Activated CD4-positive, alpha-beta T cell treated with anti-CD3 and anti-CD28 coated beads, Interleukin-2, amount 50 U/mL, for 48 hours (primary cell): ENCODE results near the gene SPAG6.
A peak's percentile ranks its signal among the peaks of the same experiment; 100 is the strongest.
"Not testable (repeated sequence)": the region's sequence is repeated elsewhere in the genome, so short reads cannot be mapped to it uniquely, and the experiment has no call there.

Experiments used
- DNase-seq, 2 experiments: peaks; one replicate each; pipeline ENCODE4 v3.0.0-alpha.2; 2020

Gene SPAG6

DNA sequence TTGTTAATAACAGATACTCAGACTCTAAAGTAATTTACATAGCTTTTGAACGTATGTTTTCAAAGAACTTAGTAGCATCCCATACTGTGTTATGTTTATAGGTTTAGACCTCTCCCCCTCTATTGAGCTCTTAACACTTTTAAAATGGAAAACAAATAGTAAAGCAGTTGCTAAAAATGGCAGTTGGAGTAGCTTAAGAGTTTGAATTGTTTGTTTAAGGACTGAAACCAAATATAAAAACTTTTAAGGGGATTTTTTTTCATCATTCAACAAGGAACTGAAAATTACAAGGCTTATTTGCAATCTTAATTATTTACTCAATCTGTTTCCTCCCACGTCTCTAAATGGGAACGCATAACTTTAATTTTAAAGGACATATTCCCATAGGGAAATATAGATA lies 1.6 kb upstream of the SPAG6 start:
- DNase-seq, result no peak

DNA sequence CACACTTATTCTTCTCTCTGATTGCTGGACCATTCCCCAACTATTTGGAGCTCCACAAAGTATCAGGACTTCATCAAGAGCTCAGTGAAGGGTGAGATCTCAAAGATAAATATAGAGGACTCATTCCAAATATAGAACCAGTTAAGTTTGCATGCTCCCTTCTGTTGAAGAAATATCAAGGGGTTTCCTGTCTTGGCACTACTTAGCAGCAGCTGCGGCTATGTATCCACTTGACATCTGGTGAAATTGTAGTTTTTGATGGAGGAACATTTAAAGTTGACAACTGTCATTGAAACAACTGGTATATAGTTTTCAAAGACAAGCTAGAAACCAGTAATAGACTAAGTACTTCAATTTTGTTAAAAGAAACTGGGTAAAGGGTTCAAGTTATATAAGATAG lies 1.0 kb upstream of the SPAG6 start:
- no peak for DNase-seq

DNA sequence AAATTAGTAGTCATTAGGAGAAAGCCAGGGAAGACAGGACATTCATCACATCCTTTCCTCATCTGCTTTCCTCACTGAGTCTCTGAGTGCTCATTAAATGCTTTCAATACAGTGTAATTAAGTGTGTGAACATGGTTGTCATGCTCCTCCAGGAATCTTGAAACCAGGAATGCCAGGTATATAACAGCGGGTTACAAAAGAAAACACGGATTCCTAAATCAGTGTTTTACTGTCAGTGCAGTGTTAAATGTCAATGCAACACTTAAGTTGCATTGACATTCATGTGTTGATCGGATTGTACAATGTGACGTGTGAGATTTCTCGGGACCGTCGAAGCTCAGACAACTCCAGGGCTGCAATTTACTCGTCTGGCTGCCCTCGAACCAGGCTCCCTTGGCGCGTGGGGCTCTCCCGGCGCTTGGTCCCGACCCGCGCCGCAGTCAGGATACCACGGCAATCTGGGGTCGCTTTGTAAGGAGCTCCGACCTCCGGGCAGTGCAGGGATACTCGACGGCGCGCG lies 455 bp upstream of the SPAG6 start:
- DNase-seq, result no peak

DNA sequence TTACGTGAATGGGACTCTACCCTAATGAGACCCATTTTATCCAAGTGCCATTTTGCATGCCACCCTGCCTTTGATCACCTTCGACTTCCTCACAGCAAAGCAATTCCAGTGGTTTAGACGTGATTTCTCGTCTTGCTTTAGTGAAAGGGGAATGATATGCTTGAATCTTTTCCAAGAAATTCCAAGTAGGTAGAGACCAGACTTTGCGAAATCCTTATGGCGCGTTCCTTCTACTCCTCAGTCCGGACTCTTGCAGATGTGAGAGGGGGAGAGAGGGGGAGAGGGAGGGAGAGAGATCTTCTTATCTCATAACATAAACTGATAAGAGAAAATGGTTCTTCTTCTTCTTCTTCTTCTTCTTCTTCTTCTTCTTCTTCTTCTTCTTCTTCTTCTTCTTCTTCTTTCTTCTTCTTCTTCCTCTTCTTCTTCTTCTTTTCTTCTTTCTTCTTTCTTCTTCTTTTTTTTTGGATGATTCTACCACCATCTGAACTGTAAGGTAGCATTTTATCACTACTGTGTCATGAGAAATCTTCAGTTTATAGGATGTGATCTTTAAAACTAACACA lies 883 bp downstream of the SPAG6 start:
- no peak for DNase-seq

DNA sequence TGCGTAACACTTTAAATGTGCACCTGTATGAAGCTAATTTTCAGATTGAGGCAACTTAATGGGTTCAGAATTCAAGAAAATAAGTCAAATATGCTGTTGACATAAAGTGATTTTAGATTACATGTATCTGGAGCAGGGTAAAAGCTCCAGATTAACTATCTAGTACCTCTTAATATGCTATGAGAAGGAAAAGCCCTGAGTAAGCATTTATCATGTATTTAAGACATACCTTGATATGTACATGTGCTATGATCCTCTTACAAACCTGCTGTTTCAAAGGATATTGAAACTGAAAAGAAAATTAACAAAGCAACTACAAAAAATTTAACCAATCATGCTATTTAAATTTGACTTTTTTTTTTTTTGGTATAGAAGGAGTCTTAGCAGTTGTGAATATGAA lies 4.5 kb downstream of the SPAG6 start:
- DNase-seq, result no peak

DNA sequence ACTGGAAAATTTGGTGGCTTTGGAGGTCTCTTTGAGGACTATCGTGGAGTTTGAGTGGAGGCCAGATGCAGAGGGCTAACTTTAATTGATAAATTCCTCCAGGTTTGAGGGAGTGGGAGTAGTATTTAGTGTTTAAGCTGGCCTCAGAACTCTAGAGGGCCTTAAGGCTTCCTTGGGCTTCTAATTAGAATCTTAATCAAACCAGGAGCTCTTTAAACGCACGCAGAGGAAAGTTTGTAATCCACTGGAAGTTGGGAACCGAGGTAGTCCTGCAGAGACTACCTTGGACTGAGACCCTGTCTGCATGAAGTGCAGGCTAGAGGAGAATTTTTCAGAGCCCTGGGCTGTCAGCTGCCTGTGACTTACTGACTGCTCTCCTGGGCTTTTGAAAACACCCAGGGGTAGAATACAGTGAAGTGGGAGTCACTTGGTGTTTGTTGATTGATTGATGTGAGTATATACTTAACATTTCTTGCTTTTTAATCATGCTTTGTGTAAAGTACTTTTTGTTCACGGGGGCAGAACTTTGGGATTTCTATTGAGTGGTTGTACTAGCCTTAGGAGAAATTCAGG lies 5.9 kb downstream of the SPAG6 start:
- DNase-seq, result no peak

DNA sequence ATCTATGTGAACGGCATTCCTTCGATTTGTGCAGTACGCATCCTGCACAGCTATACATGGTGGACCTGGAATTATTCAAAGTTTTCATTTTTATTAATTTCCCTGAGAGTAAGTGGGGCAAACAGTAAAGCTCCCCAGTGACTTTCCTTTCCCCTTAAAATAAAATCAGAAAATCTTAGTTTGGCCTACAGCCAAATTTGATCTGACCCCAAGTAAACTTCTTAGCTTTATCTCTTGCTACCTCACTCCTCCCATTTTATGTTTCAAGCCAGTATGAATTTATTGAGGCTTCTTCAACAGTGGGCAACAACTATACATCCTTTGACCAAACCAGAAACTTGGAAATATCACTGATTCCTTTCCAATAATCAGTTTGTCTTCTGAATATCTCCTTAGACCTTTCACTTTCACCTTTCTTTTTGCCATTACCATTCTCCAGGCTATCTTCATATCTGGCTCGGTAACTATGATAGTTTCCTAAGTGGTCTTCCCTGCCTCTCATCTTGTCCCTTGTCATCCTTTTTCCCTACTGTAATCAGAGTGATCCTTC lies 11.1 kb downstream of the SPAG6 start:
- no peak for DNase-seq

DNA sequence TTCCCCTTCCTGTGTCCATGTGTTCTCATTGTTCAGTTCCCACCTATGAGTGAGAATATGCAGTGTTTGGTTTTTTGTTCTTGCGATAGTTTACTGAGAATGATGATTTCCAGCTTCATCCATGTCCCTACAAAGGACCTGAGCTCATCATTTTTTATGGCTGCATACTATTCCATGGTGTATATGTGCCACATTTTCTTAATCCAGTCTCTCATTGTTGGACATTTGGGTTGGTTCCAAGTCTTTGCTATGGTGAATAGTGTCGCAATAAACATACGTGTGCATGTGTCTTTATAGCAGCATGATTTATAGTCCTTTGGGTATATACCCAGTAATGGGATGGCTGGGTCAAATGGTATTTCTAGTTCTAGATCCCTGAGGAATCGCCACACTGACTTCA lies 12.5 kb downstream of the SPAG6 start:
- not testable (repeated sequence) for DNase-seq

DNA sequence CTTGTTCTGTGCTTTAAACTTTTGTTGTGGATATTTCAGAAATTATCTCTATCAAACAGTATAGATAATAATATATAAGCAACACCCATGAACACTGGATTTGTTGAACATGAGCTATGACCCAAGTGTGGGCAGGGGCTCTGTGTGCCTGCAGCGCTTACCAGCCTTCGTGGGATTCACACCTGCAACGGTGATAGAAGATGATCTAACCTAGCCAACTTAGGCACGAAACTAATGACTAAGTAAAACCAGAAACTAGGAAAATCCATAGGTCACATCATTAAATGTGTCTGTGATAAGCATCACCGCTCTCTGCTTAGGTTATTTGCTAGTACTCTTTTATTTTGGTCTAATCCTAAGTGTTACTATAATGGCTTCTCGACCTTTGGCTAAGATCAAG lies 18.0 kb downstream of the SPAG6 start:
- DNase-seq, result peak in 1 of 2 experiments; percentile 31

DNA sequence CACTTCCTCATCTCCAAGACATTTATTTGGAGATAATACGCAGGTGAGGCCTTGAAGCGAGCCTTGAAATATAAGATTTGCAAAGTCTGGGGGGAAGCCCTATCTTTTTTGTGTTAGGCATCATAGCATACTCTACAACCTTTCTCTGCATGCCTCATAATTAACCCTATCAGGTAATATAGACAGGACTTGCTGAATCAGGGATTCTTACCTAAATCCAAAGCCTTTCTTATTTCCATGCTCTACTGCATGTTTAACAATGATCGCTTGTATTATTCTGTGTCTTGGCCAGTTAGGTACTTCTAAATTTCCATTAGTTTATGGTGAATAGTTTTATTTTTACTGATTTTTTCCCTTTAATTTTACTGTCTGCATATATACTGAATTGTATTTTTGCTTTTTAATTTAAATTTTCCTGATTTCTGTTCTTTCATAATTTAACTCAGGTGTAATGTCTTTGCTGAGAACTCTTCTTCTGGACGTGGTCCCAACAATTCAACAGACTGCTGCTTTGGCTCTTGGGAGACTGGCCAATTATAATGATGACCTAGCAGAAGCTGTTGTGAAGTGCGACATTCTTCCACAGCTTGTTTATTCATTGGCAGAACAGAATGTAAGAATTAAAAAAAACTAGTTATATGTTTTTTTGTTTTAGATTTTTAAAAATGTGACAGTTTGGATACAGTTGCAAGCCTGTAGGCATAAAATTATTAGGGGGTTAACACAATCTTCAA lies 19.3 kb downstream of the SPAG6 start:
- DNase-seq, result no peak

DNA sequence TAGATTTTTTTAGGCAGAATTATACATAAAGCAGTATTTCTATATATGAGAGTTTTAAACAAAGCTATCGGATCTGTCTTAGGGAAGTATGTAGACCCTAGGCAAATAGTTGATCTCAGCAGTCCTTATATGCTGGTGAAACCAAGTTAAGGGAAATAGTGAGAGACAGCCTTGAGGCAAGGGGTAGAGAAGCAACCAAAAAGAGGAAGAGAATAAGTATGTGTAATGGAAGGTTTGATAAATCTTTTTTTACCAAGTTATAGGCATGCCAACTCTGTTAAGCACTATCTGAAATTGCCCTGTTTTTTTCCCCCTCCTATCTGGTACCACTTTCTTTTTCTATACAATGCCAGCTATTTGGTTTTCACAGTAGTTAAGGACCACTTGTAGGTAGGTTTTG lies 19.9 kb downstream of the SPAG6 start:
- DNase-seq, result no peak

DNA sequence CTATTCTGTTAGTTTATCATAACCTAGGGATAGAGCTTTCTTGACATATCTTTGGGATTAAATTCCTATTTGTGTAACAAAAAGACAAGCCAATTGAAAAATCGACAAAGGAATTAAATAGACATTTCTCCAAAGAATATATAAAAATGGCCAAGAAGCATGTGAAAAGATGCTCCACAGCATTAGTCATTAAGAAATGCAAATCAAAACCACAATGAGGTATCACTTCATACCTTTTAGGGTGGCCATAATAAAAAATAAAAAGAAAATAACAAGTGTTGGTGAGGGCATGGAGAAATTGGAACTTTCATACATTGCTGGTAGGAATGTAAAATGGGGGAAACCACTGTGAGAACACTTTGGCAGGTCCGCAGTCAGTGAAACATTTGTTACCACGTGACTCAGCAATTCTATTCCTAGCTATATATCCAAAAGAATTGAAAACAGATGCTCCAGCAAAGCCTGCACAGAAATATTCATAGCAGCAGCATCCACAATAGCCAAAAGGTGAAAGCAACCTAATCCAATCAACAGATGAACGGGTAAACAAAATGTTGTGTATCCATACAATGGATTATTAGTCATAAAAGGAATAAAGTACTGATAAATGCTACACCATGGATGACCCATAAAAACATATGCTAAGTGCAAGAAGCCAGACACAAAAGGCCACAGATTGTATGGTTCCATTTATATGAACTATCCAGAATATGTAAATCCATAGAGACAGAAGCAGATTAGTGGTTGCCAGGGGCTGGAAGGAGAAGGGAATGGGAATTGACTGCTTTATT lies 20.5 kb downstream of the SPAG6 start:
- no peak for DNase-seq

DNA sequence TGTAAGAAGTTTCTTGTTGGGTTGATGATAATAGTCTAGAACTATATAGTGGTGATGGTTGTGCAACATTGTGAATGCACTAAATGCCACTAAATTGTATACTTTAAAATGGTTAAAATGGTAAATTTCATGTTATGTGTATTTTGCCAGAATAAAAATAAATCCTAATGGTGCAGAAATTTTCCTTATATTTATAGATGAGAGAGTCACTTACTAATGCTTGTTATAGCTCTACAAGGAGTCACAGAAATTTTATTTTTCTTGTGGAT lies 21.1 kb downstream of the SPAG6 start:
- DNase-seq, result no peak

DNA sequence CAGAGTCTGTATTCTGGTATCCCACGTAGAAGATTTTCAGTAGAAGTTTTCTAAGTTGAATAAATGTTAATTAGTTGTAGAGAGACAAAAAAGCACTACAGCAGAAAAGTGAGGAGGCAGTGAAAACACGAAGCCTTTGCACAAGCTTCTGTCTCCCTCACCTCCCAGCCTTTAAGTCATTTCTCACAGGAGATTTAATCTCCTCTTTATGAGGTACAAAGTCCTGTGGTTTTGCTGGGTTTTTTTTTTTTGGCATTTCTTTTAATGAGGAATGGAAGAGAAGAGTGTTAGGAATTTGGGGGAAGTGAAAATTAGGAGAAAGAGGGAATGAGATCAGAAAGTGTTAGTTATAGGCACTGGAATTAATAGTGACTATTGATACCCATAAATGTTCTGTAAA lies 21.5 kb downstream of the SPAG6 start:
- no peak for DNase-seq

DNA sequence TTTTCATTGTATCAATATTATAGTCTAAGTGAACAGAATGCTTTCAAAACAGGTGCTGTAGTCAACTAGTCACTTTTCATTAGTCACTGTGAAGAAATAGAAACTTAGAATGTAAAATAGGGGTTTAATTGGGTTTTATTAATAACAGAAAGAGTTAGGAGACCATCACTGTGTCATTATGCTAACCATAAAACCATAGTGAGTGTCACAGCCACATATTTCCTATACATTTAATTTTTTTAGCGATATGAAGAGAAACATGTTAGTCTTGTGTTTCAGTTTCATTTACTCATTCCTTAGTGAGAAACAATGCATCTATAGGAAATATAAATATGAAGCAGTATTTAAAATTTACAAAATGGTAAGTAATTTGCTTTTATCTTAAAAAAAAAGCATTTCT lies 22.2 kb downstream of the SPAG6 start:
- no peak for DNase-seq

DNA sequence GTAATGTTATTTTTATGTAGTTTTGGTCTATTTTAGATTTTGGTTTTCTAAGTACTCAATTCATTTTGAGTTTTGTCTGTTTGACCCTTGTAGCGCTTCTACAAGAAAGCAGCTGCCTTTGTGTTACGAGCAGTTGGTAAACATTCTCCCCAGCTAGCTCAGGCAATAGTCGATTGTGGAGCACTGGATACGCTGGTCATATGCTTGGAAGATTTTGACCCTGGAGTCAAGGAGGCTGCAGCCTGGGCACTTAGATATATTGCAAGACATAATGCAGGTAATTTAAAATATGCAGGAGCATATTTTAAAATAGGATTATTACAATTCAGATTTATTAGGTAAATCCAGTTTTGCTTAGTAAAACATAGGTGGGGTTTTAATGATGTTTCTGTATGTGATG lies 23.1 kb downstream of the SPAG6 start:
- DNase-seq, result no peak

DNA sequence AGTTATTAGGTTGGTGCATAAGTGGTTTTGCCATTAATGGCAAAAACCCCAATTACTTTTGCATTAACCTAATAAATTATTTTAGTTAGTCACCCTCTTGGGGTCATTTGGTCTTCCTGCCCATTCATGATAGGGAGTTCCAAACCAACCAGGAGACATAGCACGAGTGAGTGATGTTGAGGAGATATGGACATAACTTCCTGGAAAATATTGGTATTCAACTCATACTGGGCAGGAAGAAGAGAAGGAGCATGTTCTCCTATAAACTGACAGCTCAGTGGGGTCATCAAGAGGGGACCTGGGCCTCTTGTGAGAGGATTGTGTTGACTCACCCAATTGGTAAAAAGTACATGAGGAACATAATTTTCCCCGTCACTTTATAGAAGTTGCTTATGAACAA lies 23.7 kb downstream of the SPAG6 start:
- DNase-seq, result no peak

DNA sequence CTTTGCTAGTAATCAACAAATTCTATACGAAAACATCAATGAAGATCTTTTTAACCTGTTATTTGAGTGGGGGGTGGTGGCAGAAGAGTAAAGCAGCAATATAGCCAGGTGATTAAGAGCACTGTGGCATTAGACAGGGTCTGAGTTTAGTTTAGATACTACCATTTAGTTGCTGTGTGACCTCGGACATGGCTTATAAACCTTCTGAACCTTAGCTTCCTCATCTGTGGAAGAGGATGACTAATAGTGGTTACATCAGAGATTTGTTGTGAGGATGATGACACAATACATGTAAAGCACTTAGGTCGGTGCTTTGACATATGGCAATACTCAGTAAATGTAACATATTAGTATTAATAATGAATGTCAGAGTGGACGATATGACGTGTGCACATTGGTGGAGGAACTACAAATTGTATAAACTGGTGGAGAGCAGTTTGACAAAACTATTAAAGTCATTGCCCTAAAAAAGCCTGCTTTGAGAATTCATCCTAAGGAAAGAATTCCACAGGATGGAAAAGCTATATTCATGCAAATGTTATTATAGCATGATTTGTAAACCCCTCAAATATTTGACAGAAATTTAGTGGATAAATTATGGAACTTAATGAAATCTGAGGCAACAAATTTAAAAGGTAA lies 24.3 kb downstream of the SPAG6 start:
- no peak for DNase-seq

DNA sequence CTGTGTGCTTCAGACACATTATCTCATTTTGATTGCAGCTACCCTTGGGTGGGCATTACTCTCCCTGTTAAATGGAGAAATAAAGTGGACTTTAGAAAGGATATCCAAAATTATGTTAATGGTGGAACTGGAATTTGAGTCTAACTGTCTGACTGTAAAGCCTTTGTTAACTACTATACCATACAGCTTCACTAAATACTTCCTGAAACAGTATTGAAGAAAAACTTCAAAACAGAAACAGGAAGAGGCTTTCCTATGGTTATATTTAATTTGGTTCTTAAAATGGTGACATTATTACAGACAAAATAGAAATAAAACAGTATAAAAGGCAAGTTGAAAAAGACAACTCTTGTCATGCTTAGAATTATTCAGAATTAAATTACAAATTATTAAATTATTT lies 25.0 kb downstream of the SPAG6 start:
- no peak for DNase-seq

DNA sequence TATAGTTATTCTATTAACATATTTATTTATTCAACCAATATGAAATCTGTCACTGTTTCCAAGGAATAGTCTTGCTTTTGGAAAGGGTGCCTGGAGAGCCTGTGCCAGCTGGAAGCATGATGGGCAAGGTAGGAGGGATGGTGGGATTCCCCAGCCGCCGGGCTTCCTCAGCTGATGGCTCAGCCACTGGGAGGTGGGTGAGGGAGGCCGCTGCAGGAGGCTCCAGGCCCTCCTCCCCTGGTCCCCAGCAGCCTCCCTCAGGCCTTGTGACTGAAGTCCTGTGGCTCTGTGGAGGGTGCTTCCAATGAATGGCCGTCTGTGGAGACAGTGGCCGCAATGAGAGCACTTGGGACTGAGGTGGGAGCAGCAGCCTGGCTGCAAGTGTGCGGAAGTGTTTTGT lies 27.0 kb downstream of the SPAG6 start:
- no peak for DNase-seq

DNA sequence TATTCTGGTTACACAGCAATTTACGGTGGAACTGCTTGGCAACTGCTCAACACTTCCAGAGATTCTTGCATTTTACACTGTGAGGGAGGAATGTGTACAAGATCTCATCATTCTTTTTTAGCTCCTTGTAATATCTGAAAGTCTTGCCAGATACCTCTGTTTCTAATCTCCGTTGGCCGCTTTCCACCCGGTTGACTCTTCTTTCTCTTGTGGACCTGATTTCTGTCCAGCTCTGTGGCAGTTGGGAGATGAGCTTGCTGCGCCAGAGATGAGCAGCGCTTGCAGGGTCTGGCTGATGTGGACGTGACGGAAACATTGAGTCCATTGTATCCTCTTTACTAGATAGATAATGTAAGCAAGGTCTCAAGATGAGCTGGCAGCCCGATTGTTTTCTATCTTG lies 27.6 kb downstream of the SPAG6 start:
- DNase-seq, result no peak

DNA sequence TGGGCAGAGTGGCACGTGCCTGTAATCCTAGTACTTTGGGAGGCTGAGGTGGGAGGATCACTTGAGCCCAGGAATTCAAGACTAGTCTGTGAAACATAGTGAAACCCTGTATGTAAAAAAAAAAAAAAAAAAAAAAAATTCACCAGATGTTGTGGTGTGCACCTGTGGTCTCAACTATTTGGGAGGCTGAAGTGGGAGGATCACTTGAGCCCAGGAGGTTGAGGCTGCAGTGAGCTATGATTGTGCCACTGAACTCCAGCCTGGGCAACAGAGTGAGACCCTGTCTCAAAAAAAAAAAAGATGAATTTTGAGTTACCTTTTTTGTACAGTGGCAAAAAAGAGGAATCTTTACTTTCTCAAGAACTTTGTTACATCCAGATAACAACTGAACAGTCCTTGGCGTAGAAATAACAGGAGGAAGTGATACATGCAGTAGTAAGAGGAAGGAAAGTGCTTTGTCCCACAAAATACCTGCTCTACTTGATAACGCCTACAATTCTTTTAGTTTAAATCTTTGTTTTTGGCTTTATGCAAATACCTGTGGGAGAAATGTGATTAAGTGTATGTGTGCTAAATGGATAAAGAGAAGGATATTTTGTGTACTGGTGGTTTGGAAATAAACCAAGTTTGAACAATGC lies 29.3 kb downstream of the SPAG6 start:
- DNase-seq, result no peak

DNA sequence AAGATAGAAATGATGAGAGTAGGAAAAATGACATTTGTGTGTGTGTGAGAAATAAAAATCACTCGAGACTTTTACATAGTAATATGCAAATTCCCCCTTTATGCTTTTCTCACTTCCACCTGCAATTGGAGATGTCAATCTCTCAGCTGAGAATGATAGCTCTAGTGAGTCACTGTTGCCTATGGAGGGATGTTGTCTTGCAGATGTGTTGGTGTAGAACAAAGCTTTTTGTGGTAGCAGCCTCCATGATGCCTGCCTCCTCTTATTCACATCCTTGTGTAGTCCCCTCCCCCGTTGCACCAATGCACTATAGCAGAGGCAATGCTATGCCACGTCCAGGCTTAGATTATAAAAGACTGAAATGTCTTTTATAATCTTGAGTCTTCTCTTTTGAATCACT lies 33.8 kb downstream of the SPAG6 start:
- DNase-seq, result peak; percentile 38 to 62
